GM12875 (cell line): ENCODE measurements around the gene NEUROG3.

Experiments
- H3K4me3 ChIP-seq: one replicate; pipeline ENCODE4 v1.5.1; 2011; ENCODE audit warnings: low read depth, low read length, control low read depth
- TF ChIP-seq, protein P1 (sequence below): IDR thresholded peaks from 2 replicates; pipeline ENCODE4 v1.5.1; 2011; ENCODE audit warnings: low read depth, mild to moderate bottlenecking, control low read depth, inconsistent platforms, low read length, moderate library complexity, borderline replicate concordance; ENCODE audit not compliant: insufficient read depth

The NEUROG3 gene

DNA sequence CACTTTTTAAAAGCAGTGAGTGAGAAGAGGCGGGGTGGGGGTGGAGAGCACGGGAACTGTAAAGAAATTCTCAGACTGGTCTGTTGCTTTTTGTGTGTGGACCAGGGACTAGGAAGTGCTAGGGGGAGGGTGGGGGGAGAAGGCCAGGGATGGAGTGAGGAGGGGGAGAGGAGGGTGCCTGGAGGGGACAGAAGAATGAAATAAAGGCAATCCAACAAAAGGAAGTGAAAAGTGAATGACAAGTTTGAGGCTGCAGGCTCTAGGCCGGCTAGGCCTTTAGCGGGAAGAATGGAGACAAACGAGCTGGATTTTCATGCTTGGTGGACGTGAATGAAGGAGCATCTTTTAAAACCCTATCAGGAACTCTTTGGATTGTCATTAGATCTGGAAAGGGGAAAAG, 13.7 kb downstream of the NEUROG3 start:
- no peak overlapping the region for H3K4me3 ChIP-seq
- TF ChIP-seq, protein P1, sequence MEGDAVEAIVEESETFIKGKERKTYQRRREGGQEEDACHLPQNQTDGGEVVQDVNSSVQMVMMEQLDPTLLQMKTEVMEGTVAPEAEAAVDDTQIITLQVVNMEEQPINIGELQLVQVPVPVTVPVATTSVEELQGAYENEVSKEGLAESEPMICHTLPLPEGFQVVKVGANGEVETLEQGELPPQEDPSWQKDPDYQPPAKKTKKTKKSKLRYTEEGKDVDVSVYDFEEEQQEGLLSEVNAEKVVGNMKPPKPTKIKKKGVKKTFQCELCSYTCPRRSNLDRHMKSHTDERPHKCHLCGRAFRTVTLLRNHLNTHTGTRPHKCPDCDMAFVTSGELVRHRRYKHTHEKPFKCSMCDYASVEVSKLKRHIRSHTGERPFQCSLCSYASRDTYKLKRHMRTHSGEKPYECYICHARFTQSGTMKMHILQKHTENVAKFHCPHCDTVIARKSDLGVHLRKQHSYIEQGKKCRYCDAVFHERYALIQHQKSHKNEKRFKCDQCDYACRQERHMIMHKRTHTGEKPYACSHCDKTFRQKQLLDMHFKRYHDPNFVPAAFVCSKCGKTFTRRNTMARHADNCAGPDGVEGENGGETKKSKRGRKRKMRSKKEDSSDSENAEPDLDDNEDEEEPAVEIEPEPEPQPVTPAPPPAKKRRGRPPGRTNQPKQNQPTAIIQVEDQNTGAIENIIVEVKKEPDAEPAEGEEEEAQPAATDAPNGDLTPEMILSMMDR, result no peak

DNA sequence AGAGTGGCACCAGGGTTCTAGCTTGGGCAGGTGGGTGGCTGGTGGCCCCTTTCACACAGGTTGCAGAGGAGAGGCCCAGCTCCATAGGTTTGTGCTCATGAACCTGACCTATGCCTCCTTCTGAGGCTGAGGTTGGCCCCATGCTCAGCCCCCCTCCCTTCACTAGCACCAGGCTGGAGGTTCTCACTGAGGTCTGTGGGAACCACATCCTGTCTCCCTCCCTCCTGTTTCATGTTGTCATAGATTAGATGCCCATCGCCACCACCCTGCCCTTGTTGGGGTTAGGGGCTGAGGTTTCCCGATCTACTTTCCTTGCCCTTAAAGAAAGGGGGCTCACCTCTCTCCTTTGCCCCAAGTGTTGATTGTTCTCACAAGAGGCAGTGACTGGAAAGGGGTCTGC, 14.7 kb downstream of the NEUROG3 start:
- no peak overlapping the region for H3K4me3 ChIP-seq
- TF ChIP-seq, protein P1, result no peak

DNA sequence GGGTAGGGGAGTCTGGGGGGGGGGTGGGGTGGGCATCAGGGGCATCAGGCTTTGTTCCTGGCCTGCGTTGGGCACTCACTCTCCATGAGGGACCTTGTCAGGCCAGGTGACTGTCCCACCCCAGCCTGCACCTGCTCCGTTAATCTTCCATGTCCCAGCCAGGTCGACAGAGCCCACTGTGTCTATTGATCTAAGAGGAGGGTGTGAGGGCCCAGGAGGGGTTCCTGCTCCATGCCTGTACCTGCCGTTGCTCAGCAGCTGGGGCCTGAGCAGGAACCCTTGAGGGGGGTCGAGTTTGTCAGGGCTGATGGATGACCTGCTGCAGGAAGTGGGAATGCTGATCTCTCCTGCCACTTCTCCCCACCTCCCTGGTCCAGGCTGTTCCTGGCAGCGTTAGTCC, 18.6 kb downstream of the NEUROG3 start:
- TF ChIP-seq, protein P1, result no peak
- H3K4me3 ChIP-seq, result no peak overlapping the region

DNA sequence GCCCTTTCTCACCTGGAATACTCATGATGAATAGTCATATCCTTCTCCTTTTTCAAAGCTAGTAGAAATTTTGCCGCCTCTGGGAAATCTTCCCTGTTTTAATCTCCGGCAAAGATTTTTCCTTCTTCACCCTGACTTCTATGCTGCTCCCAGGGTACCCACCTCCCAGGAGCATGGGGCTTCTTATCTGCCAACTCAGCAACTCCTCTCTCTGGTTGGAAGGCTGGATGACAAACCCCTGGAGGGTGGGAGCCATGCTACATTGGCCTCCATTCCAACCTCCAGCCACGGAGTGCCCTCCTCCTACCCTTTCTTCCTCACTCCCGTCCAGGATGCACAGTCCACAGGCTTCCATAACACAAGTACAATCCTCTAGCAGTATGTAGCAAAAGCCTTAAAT, 19.9 kb downstream of the NEUROG3 start:
- H3K4me3 ChIP-seq, result no peak overlapping the region
- TF ChIP-seq, protein P1, result no peak

DNA sequence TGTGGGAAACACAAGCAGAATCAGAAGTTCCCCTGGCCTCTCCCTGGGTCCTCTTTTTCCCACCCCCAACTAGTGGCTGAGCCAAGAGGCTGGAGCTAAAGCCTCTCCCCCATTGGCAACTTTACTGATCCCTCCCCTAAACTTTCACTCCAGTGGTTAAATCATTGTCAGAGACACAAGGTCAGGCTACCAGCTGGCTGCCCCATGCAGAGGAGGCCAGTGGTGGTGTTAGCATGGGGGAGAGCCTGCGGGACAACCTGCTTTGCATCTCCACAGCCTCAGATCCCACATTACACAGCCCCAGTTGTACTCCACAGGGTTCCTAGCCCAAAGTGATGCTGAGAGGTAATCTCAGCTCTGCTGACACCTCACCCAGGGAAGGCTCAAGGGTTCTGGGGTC, 21.0 kb downstream of the NEUROG3 start:
- TF ChIP-seq, protein P1, result no peak
- H3K4me3 ChIP-seq, result no peak overlapping the region

- no peak overlapping the region for H3K4me3 ChIP-seq
- TF ChIP-seq, protein P1, result no peak
These were observed 23.3 kb downstream of the NEUROG3 start for GRCh38 chr10:69549959-69550358.

DNA sequence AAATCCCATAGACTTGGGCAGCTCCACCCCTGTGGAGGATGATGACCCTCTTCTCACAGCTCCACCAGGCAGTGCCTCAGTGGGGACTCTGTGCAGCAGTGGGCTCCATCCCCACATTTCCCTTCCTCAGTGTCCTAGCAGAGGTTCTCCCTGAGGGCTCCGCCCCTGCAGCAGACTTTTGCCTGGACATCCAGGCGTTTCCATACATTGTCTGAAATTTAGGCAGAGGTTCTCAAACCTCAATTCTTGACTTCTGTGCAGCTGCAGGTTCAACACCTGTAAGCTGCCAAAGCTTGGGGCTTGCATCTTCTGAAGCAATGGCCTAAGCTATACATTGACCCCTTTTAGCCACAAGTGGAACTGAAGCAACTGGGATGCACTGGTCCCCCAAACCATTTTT, 31.8 kb downstream of the NEUROG3 start:
- TF ChIP-seq, protein P1, result no peak
- no peak overlapping the region for H3K4me3 ChIP-seq
